HG02981 (cell line): ENCODE data around the gene NSL1.

Source experiments
- ATAC-seq: cut with Tn5 transposase; IDR thresholded peaks from one replicate; pipeline ENCODE4 v1.9.1; 2021; ENCODE audit warnings: mild to moderate bottlenecking, moderate library complexity; ENCODE audit not compliant: unreplicated experiment

The NSL1 gene

GRCh38 chr1:212791676-212792395 lies at the start of gene NSL1, which contains the start of gene TATDN3:
TSS of gene NSL1 (minus strand) at chr1:212791777. CDS start at chr1:212791763, 14 bp downstream.
TSS of gene TATDN3 (plus strand) at chr1:212791894. CDS start at chr1:212791922, 28 bp downstream.
- peak; percentile 59 for ATAC-seq

DNA sequence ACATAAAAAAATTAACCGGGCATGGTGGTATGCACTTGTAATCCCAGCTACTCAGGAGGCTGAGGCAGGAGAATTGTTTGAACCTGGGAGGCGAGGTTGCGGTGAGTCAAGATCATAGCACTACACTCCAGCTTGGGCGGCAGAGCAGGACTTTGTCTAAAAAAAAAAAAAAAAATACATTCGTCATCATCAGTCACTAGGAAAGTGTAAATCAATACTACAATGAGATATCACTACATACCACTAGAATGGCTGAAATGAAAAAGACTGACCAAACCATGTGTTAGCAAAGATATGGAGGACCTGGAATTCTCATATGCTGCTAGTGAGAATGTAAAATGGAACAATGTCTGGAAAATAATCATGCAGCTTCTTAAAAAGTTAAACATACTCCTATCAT lies 46.6 kb upstream of the NSL1 start:
- ATAC-seq, result no peak

- peak; percentile 75 for ATAC-seq
Measured at GRCh38 chr1:212833211-212834207, 41.9 kb upstream of the NSL1 start.

DNA sequence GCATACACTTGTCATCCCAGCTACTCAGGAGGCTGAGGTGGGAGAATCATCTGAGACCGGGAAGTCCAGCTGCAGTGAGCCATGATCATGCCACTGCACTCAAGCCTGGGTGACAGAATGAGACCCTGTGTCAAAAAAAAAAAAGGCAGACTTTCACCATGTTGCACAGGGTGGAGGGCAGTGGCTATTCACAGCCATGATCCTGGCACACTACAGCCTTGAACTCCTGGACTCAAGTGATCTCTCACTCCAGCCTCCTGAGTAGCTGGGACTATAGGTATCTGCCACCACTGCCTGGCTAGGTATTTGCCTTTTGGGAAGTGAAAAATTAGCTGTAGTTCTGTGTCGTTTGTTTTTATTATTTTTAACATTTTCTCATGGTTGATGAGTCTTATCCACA lies 36.8 kb upstream of the NSL1 start:
- ATAC-seq, result no peak

DNA sequence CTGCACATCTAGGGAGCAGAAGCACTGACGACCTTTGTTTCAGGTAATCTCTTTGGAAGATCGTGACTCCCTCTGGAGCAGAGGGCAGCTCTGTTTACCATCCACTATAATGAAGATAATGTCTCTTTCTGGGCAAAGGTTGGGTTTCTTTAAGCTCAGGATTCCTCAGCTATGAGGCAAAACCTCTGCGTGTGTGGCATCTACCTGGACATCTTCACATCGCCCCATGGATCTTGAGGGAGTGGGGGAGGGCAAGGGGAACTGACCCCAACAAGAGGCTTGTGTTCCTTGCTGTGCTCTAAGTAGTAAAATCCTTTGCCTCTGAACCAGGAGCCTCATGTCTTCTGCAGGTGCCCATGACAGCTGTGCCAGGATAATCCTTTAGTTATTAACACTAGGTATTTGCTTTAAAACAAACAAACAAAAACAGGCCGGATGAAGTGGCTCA lies 36.3 kb upstream of the NSL1 start:
- no peak for ATAC-seq

- ATAC-seq, result no peak
Measured at GRCh38 chr1:212827171-212827776, 35.7 kb upstream of the NSL1 start.

GRCh38 chr1:212825798-212826452 lies 34.3 kb upstream of the NSL1 start:
- ATAC-seq, result no peak

- ATAC-seq, result no peak
Measured at GRCh38 chr1:212824201-212824600, 32.6 kb upstream of the NSL1 start.

DNA sequence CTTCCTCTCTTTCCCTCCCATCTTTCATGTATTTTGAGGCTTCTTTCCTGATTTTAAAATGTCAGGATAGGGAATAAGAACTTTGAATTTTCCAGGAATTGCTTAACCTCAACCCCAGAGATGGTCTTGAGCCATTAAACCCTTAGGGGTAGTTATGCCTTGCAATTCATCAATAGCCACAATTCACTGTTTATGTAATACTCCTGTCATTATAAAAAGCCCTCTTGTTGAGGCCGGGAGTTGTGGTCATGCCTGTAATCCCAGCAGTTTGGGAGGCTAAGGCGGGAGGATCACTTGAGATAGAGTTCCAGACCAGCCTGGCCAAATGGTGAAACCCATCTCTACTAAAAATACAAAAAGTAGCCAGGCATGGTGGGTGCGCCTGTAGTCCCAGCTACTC lies 31.4 kb upstream of the NSL1 start:
- no peak for ATAC-seq

DNA sequence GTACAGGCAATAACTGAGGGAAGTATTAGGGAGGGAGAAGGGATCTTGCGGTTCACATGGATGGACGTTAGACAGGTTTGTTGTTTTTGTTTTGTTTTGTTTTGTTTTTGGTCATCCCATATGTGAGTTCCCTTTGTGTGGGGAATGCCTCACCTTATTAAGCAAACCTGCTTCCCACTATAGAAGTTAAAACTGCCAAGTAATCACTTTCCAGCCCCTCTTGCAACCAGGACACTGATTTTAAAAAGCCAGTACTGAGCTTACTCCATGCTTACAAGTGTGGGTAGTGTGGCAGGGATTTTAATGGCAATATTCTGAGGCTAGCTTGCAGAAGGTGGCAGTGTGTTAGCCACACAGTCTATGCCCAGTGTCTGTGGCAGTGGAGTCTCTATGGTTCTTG lies 29.4 kb upstream of the NSL1 start:
- ATAC-seq, result no peak

DNA sequence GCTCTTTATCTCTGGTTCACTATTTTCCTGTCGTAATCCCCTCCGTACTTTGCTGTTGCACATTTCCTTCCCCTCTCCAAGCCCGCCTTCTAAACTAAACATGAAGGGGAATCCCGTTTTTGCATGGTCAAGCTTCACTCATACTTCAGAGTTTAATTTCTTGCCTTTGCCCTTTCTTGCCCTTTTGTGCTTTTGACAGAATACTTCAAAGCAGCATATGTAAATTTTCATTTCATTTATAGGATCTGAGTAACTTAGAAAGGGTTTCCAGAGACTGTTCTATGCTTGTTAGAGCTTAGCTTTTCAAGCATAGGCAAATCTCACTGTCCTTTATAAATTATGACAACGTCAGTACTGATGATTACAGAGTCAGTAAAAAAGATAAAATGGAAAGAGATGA lies 28.1 kb upstream of the NSL1 start:
- peak; percentile 51 for ATAC-seq

DNA sequence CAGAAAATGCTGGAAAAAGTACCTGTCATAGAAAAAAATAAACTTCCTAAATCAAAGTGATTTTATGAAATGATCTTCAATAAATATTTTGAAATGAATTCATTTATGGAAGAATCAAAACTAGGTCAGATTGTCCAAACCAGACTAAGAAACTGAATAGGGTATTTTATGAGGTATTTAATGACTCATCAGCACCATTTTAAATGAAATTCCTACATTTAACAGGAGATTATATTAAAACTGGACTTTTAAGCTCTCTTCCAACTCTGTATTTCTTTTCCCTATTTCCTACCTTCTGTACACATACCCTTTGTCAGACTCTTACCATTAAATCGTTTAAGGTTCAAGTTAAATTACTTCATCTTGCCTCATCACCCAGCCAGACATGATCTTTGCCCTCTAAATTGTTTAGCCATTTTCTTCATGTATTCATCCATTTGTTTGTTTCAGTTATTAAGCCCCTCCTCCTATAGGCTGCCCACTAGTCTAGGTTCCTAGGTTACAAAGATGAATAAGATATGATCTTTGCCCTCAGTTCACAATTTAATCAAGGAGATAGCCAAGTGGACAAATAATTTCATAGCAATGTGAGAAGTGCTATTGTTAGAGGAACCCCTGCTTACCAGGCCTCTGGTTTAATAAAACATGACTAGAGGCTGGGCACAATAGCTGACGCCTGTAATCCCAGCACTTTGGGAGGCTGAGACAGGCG lies 25.1 kb upstream of the NSL1 start:
- no peak for ATAC-seq

DNA sequence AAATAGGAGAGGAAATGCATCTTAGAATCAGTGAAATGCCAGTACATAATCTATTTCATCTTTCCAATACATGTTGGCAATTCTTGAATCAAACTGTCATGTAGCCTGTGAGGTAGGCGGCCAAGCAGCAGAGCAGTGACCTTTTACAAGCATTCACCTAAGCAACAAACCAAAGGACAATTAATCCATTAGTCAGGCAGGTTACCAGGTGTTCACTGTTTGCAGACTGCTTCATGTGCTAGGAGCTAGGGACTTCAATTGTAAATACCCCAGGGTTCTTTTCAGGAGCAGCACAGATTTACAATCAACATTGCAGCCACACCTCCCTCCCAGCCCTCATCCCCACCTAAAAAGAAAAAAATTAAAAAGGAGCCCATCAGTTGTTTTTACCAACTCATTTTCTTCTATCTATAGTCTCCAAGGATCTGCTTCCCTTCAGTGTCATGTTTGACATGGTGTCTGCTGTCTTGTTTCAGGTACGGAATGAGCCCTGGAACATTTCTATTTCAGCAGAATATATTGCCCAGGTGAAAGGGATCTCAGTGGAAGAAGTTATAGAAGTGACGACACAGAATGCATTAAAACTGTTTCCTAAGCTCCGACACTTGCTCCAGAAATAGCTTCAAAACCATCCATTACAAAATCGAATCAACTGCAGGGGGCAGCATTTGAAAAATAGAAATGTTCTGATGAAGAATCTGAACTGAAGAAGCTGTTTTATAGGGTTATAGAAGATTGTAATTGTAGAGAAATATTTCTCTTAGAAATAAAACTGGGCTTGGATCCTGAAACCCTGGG lies 23.2 kb upstream of the NSL1 start:
- no peak for ATAC-seq

DNA sequence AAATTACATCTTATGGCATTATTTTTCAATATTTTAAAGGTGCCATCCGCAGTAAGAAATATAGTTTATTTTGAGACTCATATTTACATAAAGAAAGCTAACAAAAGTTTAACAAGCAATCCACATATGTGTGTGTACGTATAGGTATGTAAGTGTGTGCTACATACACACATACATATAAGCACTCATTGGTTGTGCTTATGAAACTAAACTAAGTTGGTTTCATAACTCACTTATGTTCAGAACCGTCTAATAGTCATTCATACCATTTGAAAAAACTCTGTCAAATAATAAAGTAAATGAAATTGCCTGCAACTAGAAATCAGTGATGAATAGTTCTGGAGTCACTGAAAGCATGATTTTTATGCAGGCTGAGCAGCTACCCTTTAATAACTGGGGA lies 14.2 kb upstream of the NSL1 start:
- no peak for ATAC-seq

DNA sequence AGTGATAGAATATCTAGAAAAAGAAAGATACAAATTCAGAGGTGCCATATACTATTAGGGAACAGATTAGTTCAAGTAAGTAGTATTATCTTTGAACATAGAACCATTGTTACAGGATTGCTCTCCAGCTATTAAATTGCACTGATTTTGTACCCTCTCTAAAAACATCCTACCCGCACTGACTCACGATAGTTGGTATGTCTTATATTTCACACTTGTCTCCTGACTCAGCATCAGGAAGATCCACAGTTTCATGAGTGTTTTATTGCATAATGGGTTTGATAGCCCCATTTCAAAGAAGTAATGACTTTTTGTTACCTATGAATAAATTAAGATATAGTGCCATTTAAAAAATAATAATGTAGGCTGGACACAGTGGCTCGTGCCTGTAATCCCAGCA lies 6.1 kb upstream of the NSL1 start:
- no peak for ATAC-seq

DNA sequence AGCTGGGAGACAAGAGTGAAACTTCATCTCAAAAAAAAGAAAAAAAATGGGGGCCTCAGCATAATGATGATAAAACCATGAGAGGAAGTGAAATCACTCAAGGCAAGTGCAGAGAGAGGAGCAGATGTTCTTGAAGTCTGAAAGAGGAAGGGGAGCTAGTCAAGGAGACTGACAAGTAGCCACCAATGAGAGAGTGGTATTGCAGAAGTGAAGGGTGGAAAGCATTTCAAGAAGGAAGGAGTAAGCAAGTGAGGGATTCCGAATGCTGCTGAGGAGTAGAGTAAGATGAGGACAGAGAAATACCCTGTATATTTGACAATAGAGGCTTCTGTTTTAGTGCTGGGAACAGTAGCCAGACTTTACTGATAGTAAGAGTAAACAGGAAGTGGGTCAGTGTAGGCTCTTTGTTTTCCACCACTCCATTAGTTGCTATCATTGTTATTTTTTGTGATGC lies 3.0 kb upstream of the NSL1 start:
- peak; percentile 81 for ATAC-seq

DNA sequence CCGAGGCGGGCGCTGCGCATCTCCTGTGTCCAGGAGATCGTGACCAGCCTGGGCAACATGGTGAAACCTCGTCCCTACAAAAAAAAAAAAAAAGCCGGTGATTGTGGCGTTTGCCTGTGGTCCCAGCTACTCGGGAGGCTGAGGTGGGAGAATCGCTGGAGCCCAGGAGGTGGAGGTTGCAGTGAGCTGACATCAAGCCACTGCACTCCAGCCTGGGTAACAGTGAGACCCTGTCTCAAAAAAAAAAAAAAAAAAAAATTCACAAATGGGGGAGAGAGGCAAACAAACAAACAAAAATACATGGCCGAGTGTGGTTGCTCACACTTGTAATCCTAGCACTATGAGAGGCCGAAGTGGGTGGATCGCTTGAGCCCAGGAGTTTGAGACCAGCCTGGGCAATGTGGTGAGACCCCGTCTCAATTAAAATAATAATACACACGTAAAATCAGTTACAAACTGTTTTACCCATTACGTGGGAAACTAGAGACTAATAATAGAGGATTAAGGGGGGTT lies 875 bp upstream of the NSL1 start:
- ATAC-seq, result no peak

- peak; percentile 34 for ATAC-seq
Measured at GRCh38 chr1:212791261-212791675, 309 bp downstream of the NSL1 start.

- ATAC-seq, result no peak
Measured at GRCh38 chr1:212785871-212786270, 5.7 kb downstream of the NSL1 start.
